H9 (cell line): ENCODE data around the gene GGACT. TPM values are rescaled to one million over a fixed set of nuclear protein-coding genes. Genes with fewer than 3 reads are reported as not detected.

Source experiments
- DNase-seq: peaks from one replicate; pipeline ENCODE4 v3.0.0-alpha.2; 2017
- H2AFZ ChIP-seq: one replicate; pipeline ENCODE4 v1.6.1; 2013; ENCODE audit warnings: mild to moderate bottlenecking, low read length, control low read depth, moderate library complexity
- H2AK5ac ChIP-seq: 2 replicates; pipeline ENCODE4 v1.6.1; 2013; ENCODE audit warnings: low read length, control low read depth, mixed read lengths; ENCODE audit not compliant: insufficient read length
- H2BK120ac ChIP-seq: one replicate; pipeline ENCODE4 v1.6.1; 2013; ENCODE audit warnings: low read depth, mild to moderate bottlenecking, low read length, control low read depth, inconsistent platforms; ENCODE audit not compliant: poor library complexity, severe bottlenecking
- H2BK12ac ChIP-seq: 2 replicates; pipeline ENCODE4 v1.6.1; 2013; ENCODE audit warnings: low read length, control low read depth, mixed read lengths, low read depth; ENCODE audit not compliant: insufficient read length
- H2BK15ac ChIP-seq: 2 replicates; pipeline ENCODE4 v1.6.1; 2013; ENCODE audit warnings: low read depth, low read length, control low read depth
- H2BK20ac ChIP-seq: one replicate; pipeline ENCODE4 v1.6.1; 2013; ENCODE audit warnings: low read depth, mild to moderate bottlenecking, low read length, control low read depth, inconsistent platforms; ENCODE audit not compliant: poor library complexity, severe bottlenecking
- H2BK5ac ChIP-seq: 2 replicates; pipeline ENCODE4 v1.6.1; 2013; ENCODE audit warnings: low read length, control low read depth, mixed read lengths; ENCODE audit not compliant: insufficient read length
- H3K14ac ChIP-seq: 2 replicates; pipeline ENCODE4 v1.6.1; 2013; ENCODE audit warnings: low read length, control low read depth; ENCODE audit not compliant: insufficient read depth
- H3K18ac ChIP-seq: 2 replicates; pipeline ENCODE4 v1.6.1; 2013; ENCODE audit warnings: low read depth, mild to moderate bottlenecking, mixed read lengths, low read length, control low read depth; ENCODE audit not compliant: insufficient read length
- H3K23ac ChIP-seq: 2 replicates; pipeline ENCODE4 v1.6.1; 2013; ENCODE audit warnings: low read length, control low read depth, mixed read lengths, low read depth; ENCODE audit not compliant: insufficient read length
- H3K23me2 ChIP-seq: 2 replicates; pipeline ENCODE4 v1.6.1; 2013; ENCODE audit warnings: low read depth, mild to moderate bottlenecking, mixed read lengths, low read length, control low read depth; ENCODE audit not compliant: insufficient read length, poor library complexity, severe bottlenecking
- H3K27ac ChIP-seq: 2 replicates; pipeline ENCODE4 v1.5.1; 2013; ENCODE audit warnings: low read length, control low read depth, mixed read lengths, low read depth; ENCODE audit not compliant: insufficient read length
- H3K27me3 ChIP-seq: 2 replicates; pipeline ENCODE4 v1.6.1; 2013; ENCODE audit warnings: low read length, control low read depth, inconsistent platforms; ENCODE audit not compliant: insufficient read depth
- H3K4ac ChIP-seq: 2 replicates; pipeline ENCODE4 v1.6.1; 2013; ENCODE audit warnings: low read depth, mild to moderate bottlenecking, control low read depth, inconsistent platforms, low read length, moderate library complexity
- H3K4me1 ChIP-seq: 2 replicates; pipeline ENCODE4 v1.6.1; 2013; ENCODE audit warnings: low read length, control low read depth, inconsistent platforms; ENCODE audit not compliant: insufficient read depth
- H3K4me2 ChIP-seq: 2 replicates; pipeline ENCODE4 v1.6.1; 2013; ENCODE audit warnings: low read length, control low read depth, mixed read lengths; ENCODE audit not compliant: insufficient read length, insufficient read depth
- H3K56ac ChIP-seq: 2 replicates; pipeline ENCODE4 v1.6.1; 2013; ENCODE audit warnings: low read depth, mild to moderate bottlenecking, mixed read lengths, low read length, control low read depth; ENCODE audit not compliant: insufficient read length
- H3K79me1 ChIP-seq: 2 replicates; pipeline ENCODE4 v1.6.1; 2013; ENCODE audit warnings: low read depth, mild to moderate bottlenecking, moderate library complexity, low read length, control low read depth, inconsistent platforms; ENCODE audit not compliant: insufficient read depth, poor library complexity, severe bottlenecking
- H3K79me2 ChIP-seq: 2 replicates; pipeline ENCODE4 v1.6.1; 2013; ENCODE audit warnings: low read length, control low read depth, inconsistent platforms; ENCODE audit not compliant: insufficient read depth
- H3K9ac ChIP-seq: 2 replicates; pipeline ENCODE4 v1.6.1; 2013; ENCODE audit warnings: low read length, control low read depth, mixed read lengths; ENCODE audit not compliant: insufficient read length; ENCODE audit errors: extremely low read depth
- H3K9me3 ChIP-seq: one replicate; pipeline ENCODE4 v1.6.1; 2013; ENCODE audit warnings: low read depth, low read length, inconsistent platforms; ENCODE audit not compliant: control insufficient read depth
- H3T11ph ChIP-seq: one replicate; pipeline ENCODE4 v1.6.1; 2013; ENCODE audit warnings: mild to moderate bottlenecking, low read length, control low read depth, inconsistent platforms
- H4K20me1 ChIP-seq: one replicate; pipeline ENCODE4 v1.6.1; 2013; ENCODE audit not compliant: control insufficient read depth, insufficient read length, insufficient read depth
- H4K5ac ChIP-seq: 2 replicates; pipeline ENCODE4 v1.6.1; 2013; ENCODE audit warnings: low read depth, mild to moderate bottlenecking, mixed read lengths, low read length, control low read depth; ENCODE audit not compliant: insufficient read length
- H4K8ac ChIP-seq: replicated peaks from 2 replicates; pipeline ENCODE4 v1.6.1; 2013; ENCODE audit warnings: low read length, control low read depth, mixed read lengths, low read depth; ENCODE audit not compliant: insufficient read length
- H4K91ac ChIP-seq: 2 replicates; pipeline ENCODE4 v1.6.1; 2013; ENCODE audit warnings: low read depth, mild to moderate bottlenecking, moderate library complexity, mixed read lengths, low read length, control low read depth; ENCODE audit not compliant: insufficient read length
- H3K27ac Mint-ChIP-seq, 3 experiments: 2 replicates in 2 of 3; 3 replicates in 1 of 3; pipeline ENCODE4 v1.8.0; 2020 to 2021; ENCODE audit warnings: mixed read lengths in 3 of 3, mild to moderate bottlenecking in 1 of 3, moderate library complexity in 1 of 3
- H3K27me3 Mint-ChIP-seq: 2 replicates; pipeline ENCODE4 v1.8.0; 2021; ENCODE audit warnings: low read depth, mild to moderate bottlenecking, moderate library complexity, mixed read lengths
- H3K36me3 Mint-ChIP-seq, 3 experiments: 2 replicates in 2 of 3; 3 replicates in 1 of 3; pipeline ENCODE4 v1.8.0; 2020 to 2021; ENCODE audit warnings: low read depth in 3 of 3, mixed read lengths in 3 of 3; ENCODE audit not compliant: insufficient read depth in 1 of 3
- H3K4me1 Mint-ChIP-seq, 2 experiments: 2 replicates each; pipeline ENCODE4 v1.8.0; 2020; ENCODE audit warnings: mixed read lengths in 2 of 2
- H3K4me3 Mint-ChIP-seq, 2 experiments: 2 replicates in 1 of 2; 3 replicates in 1 of 2; pipeline ENCODE4 v1.8.0; 2020 to 2021; ENCODE audit warnings: mild to moderate bottlenecking in 2 of 2, mixed read lengths in 2 of 2, moderate library complexity in 1 of 2
- H3K9me3 Mint-ChIP-seq, 2 experiments: 2 replicates in 1 of 2; 3 replicates in 1 of 2; pipeline ENCODE4 v1.8.0; 2020; ENCODE audit warnings: mild to moderate bottlenecking in 2 of 2, mixed read lengths in 2 of 2, moderate library complexity in 1 of 2
- WGBS: extraction: QIAGEN DNeasy Blood & Tissue Kit; methylation state at CpG from one replicate; pipeline ENCODE4 v1.1.7; 2013; ENCODE audit warnings: missing lambda C conversion rate, low lambda C conversion rate, mixed read lengths; ENCODE audit not compliant: insufficient read length; ENCODE audit errors: extremely low coverage; 5-methylcytosine and 5-hydroxymethylcytosine counted together
- total RNA-seq: library from RNA; stranded (reverse); gene quantifications from 2 replicates; pipeline ENCODE4 v1.2.1, GENCODE V29; 2021
- TF ChIP-seq, protein P1 (sequence below): fragments of 200-600 bp; sonication (generic); conservative IDR thresholded peaks from 3 replicates; pipeline ENCODE4 v1.8.0; 2021; ENCODE audit warnings: antibody characterized with exemption, mild to moderate bottlenecking

The GGACT gene
- total RNA-seq, 1 experiment from 2014 or later = 1.3 TPM

DNA sequence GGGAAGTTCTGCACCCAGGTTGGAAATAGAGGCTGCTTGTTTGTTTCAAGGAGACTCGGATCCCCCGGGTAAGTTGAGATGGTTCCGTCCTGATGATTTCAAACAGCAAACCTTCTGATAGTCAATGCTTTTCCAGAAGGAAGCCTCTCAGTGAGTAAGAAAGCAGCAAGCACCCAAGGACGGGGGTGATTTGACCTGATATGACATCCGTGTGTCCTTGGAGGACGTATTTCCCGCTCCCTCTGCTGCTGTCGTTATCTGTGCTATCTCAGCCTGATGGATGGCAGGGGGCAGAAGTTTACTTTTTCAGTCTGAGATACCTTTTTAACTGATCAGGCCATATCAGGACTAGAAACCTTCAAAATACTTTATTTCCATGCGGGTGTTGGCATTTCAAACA is 5.7 kb upstream of the GGACT start:
- Histone ChIP-seq H4K91ac (no peak overlapping the region), H4K20me1 (no peaks in the 10 kb centered on the region), H3K79me2 (no peaks in the 10 kb centered on the region), H2BK12ac (no peak overlapping the region), H3K4ac (no peak overlapping the region), H3T11ph (no peak overlapping the region), H3K9me3 (no peaks in the 10 kb centered on the region), H2BK120ac (no peak overlapping the region), H3K23me2 (no peaks in the 10 kb centered on the region), H3K23ac (no peak overlapping the region), H2BK15ac (no peak overlapping the region), H3K18ac (no peak overlapping the region), H3K9ac (no peak overlapping the region), H3K56ac (no peak overlapping the region), H2AK5ac (no peak overlapping the region), H2BK20ac (no peak overlapping the region), H3K4me2 (no peak overlapping the region), H4K5ac (no peak overlapping the region), H3K14ac (no peak overlapping the region), H4K8ac (no peak overlapping the region), H2AFZ (no peak overlapping the region), H3K79me1 (no peaks in the 10 kb centered on the region), H3K27ac (no peak overlapping the region), H3K4me1 (no peaks in the 10 kb centered on the region), H3K27me3 (no peaks in the 10 kb centered on the region; the same call in 1 of the 2 replicates), H2BK5ac (no peak overlapping the region)
- TF ChIP-seq, protein P1, sequence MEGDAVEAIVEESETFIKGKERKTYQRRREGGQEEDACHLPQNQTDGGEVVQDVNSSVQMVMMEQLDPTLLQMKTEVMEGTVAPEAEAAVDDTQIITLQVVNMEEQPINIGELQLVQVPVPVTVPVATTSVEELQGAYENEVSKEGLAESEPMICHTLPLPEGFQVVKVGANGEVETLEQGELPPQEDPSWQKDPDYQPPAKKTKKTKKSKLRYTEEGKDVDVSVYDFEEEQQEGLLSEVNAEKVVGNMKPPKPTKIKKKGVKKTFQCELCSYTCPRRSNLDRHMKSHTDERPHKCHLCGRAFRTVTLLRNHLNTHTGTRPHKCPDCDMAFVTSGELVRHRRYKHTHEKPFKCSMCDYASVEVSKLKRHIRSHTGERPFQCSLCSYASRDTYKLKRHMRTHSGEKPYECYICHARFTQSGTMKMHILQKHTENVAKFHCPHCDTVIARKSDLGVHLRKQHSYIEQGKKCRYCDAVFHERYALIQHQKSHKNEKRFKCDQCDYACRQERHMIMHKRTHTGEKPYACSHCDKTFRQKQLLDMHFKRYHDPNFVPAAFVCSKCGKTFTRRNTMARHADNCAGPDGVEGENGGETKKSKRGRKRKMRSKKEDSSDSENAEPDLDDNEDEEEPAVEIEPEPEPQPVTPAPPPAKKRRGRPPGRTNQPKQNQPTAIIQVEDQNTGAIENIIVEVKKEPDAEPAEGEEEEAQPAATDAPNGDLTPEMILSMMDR = no peak
- H3K27ac Mint-ChIP-seq = no peak overlapping the region
- no CpG with 5 or more reads among the region's 9 CpGs for WGBS
- no peaks in the 10 kb centered on the region; a peak in 1 of 7 replicates for H3K36me3 Mint-ChIP-seq
- DNase-seq = no peak
- no peak overlapping the region for H3K4me3 Mint-ChIP-seq
- H3K27me3 Mint-ChIP-seq = peaks cover 11% of the 10 kb centered on the region
- H3K9me3 Mint-ChIP-seq = no peaks in the 10 kb centered on the region; a peak in 1 of 5 replicates
- H3K4me1 Mint-ChIP-seq = peaks cover 0 to 2% of the 10 kb centered on the region in 2 experiments; a peak in 2 of 4 replicates
